DND-41 (cell line): ENCODE measurements around the gene ELF1.

Experiments used
- EZH2 ChIP-seq: IDR thresholded peaks from 3 replicates; pipeline ENCODE4 v1.6.1; 2012; ENCODE audit warnings: borderline replicate concordance, low read depth, mild to moderate bottlenecking, moderate library complexity, low read length, inconsistent platforms; ENCODE audit not compliant: severe bottlenecking
- TF ChIP-seq, protein P1 (sequence below): IDR thresholded peaks from 2 replicates; pipeline ENCODE4 v1.5.1; 2012; ENCODE audit warnings: borderline replicate concordance, low read length, moderate library complexity, mild to moderate bottlenecking; ENCODE audit not compliant: poor library complexity, severe bottlenecking; ENCODE audit errors: extremely low read depth

DNA sequence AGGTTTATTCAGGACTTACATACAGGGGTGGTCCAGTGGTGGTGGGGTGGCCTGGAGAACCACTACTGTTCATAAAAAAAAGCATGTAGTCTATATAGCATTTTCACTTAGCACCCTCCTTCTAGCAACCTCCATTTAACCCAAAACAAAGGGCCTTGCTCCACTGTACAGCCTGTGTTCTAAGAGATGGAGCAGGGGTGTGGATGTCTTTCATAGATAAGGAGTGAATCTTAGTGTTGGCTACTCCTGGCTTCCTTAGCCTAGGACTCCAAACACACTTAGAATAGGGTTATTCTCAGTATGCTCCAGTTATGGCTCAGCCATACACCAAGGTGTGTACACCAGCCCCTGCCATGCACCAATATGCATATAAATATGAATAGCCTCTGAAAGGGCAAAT, 95.2 kb downstream of the ELF1 start:
- TF ChIP-seq, protein P1, sequence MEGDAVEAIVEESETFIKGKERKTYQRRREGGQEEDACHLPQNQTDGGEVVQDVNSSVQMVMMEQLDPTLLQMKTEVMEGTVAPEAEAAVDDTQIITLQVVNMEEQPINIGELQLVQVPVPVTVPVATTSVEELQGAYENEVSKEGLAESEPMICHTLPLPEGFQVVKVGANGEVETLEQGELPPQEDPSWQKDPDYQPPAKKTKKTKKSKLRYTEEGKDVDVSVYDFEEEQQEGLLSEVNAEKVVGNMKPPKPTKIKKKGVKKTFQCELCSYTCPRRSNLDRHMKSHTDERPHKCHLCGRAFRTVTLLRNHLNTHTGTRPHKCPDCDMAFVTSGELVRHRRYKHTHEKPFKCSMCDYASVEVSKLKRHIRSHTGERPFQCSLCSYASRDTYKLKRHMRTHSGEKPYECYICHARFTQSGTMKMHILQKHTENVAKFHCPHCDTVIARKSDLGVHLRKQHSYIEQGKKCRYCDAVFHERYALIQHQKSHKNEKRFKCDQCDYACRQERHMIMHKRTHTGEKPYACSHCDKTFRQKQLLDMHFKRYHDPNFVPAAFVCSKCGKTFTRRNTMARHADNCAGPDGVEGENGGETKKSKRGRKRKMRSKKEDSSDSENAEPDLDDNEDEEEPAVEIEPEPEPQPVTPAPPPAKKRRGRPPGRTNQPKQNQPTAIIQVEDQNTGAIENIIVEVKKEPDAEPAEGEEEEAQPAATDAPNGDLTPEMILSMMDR, result no peak
- no peak for TF ChIP-seq EZH2
